Activated B cell treated with CpG ODN at 0.5 μM for 24 hours (primary cell): ENCODE data around the gene NFS1. TPM values are rescaled to one million over a fixed set of nuclear protein-coding genes. Genes with fewer than 3 reads are reported as not detected.

Experiments
- ATAC-seq: fragments of 200-7000 bp; cut with Tn5 transposase; one replicate; pipeline ENCODE4 v1.10.0; 2021; ENCODE audit warnings: low read depth, mild to moderate bottlenecking, moderate library complexity
- CTCF ChIA-PET: fragments of 350-600 bp; sonication (Branson Sonifier 250); formaldehyde crosslinking; loops from one replicate; lab custom pipeline; 2021; ENCODE audit warnings: antibody characterized with exemption; lab: Charles Lee
- POLR2A ChIA-PET: fragments of 350-600 bp; sonication (Branson Sonifier 250); formaldehyde crosslinking; loops from one replicate; lab custom pipeline; 2021; ENCODE audit warnings: antibody characterized with exemption; lab: Charles Lee
- DNase-seq: peaks from one replicate; pipeline ENCODE4 v3.0.0; 2022
- H3K27ac Mint-ChIP-seq: one replicate; pipeline ENCODE4 v1.8.0; 2020; ENCODE audit warnings: mixed read lengths
- H3K27me3 Mint-ChIP-seq: one replicate; pipeline ENCODE4 v1.8.0; 2021; ENCODE audit warnings: mixed read lengths
- H3K36me3 Mint-ChIP-seq: one replicate; pipeline ENCODE4 v1.8.0; 2021; ENCODE audit warnings: low read depth, mixed read lengths
- H3K4me1 Mint-ChIP-seq: one replicate; pipeline ENCODE4 v1.8.0; 2021; ENCODE audit warnings: mixed read lengths
- H3K4me3 Mint-ChIP-seq: one replicate; pipeline ENCODE4 v1.8.0; 2020; ENCODE audit warnings: mild to moderate bottlenecking, mixed read lengths
- H3K9me3 Mint-ChIP-seq: one replicate; pipeline ENCODE4 v1.8.0; 2020; ENCODE audit warnings: mixed read lengths
- CTCF ChIP-seq: fragments of 200-600 bp; IDR thresholded peaks from one replicate; pipeline ENCODE4 v1.8.0; 2022; ENCODE audit warnings: antibody characterized with exemption, mild to moderate bottlenecking
- intact Hi-C: fragments of 100-400 bp; cut with micrococcal nuclease; formaldehyde crosslinking; loops from one replicate; pipeline ENCODE4 v1.15.1; 2024
- total RNA-seq: library from RNA; stranded (reverse); gene quantifications from 2 replicates; pipeline ENCODE4 v1.2.3, GENCODE V29; 2022

Gene NFS1
- total RNA-seq, 1 donor from 2014 or later, result 30.6 TPM

DNA sequence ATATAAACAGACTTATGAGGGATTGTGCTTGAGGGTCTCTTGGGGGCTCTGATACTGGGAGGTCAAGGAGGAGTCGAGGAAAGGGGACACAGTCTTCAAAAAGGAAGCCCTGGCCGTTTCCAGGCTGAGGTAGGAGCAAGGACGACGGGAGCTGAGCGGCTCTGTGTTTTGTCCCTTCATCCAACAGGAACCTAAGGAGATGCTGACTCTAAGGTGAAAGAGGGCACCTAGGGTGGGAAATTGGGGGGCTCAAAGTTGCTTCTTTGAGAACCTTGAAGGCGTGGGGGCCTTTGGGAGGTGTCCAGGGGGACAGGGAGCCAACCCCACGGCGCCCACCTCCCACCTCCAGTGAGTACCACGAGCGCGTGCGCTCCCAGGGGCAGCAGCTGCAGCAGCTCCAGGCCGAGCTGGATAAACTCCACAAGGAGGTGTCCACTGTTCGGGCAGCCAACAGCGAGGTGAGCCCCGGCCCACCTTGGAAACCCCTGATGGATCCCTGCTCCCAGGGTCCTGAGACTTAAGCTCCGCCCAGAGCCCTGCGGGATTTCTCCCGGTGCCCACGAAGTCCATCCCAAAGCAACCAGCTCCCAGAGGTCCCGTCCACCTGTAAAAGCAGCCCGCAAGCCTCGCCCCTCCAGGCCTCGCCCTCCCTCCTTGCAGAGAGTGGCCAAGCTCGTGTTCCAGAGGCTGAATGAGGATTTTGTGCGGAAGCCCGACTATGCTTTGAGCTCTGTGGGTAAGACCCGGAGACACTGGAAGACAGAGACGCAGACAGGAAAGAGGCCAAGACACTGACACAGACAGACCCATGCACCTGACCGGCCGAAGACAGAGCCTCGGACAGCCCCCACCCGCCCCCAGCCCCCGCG is 80.7 kb downstream of the NFS1 start:
- H3K27me3 Mint-ChIP-seq, result peaks cover 2% of the 10 kb centered on the region
- peaks cover 41% of the 10 kb centered on the region for H3K4me1 Mint-ChIP-seq
- peak overlapping the region; percentile 24 for H3K27ac Mint-ChIP-seq
- H3K36me3 Mint-ChIP-seq, result peaks cover 7% of the 10 kb centered on the region
- DNase-seq (peak; percentile 27), ATAC-seq (no peak)
- no peak for TF ChIP-seq CTCF
- H3K4me3 Mint-ChIP-seq, result peak overlapping the region; percentile 90
- H3K9me3 Mint-ChIP-seq, result no peaks in the 10 kb centered on the region
- POLR2A ChIA-PET, result interaction anchor here (0.5 to 6.0 kb wide), 10 partner anchors 45 to 336 kb away, joined by 3 to 67 read pairs (median 6); partner anchors contain the start of genes CEP250, CPNE1, NFS1 and RBM12
- intact Hi-C loops, result loop anchor here (1.0 to 5.0 kb wide), 7 partner anchors 20 to 526 kb away; partner anchors contain the start of genes CPNE1, PHF20, RBM12 and SCAND1
- CTCF ChIA-PET, result interaction anchor here (0.8 to 2.3 kb wide), 12 partner anchors 9 to 265 kb away, joined by 3 to 11 read pairs (median 4); partner anchors contain the start of genes CPNE1, ERGIC3 and RBM12

Other genes with a start within 250 kb of the NFS1 start
- gene CEP250, start 243.8 kb downstream of the NFS1 start, total RNA-seq, result 49.6 and 54.7 TPM in 2 replicates
- gene C20orf173, start 169.7 kb downstream of the NFS1 start, total RNA-seq, result not detected in 2 replicates
- 159 and 183 TPM in 2 replicates for gene ERGIC3, start 157.3 kb downstream of the NFS1 start, total RNA-seq
- 1.5 and 2.2 TPM in 2 replicates for gene SPAG4, start 83.5 kb downstream of the NFS1 start, total RNA-seq
- 234 and 264 TPM in 2 replicates for gene CPNE1, start 34.5 kb downstream of the NFS1 start, total RNA-seq
- gene RBM12, start 34.5 kb downstream of the NFS1 start, total RNA-seq, result 129 and 139 TPM in 2 replicates
- 96.8 and 131 TPM in 2 replicates for gene ROMO1, start 53 bp upstream of the NFS1 start, total RNA-seq
- 432 and 483 TPM in 2 replicates for gene RBM39, start 42.9 kb upstream of the NFS1 start, total RNA-seq
- gene PHF20, start 72.7 kb upstream of the NFS1 start, total RNA-seq, result 72.3 and 86.0 TPM in 2 replicates